H1 (cell line): Measurements from ENCODE around the gene UFSP2. TPM values are rescaled to one million over a fixed set of nuclear protein-coding genes. Genes with fewer than 3 reads are reported as not detected.

Experiments used
- CTCF ChIA-PET: fragments of 300-600 bp; sonication (Branson Sonifier 250); formaldehyde crosslinking; loops from one replicate; lab custom pipeline; 2021; ENCODE audit not compliant: partially characterized antibody; lab: Charles Lee
- POLR2A ChIA-PET: fragments of 300-600 bp; sonication (Branson Sonifier 250); formaldehyde crosslinking; loops from one replicate; lab custom pipeline; 2021; ENCODE audit warnings: inconsistent platforms; ENCODE audit not compliant: partially characterized antibody; lab: Charles Lee
- DNase-seq, 2 experiments: peaks; one replicate each; pipeline versions ENCODE4 v3.0.0 to v3.0.0-alpha.2; 2010 to 2022; ENCODE audit warnings: low spot score in 2 of 2, low read depth in 1 of 2, mixed read lengths in 1 of 2
- FAIRE-seq: peaks from 2 replicates; lab custom pipeline; 2011; peaks lifted over from hg19 to GRCh38; lab: Jason Lieb, UNC
- H2AFZ ChIP-seq: 2 replicates; pipeline ENCODE4 v1.8.1; 2012; ENCODE audit warnings: low read length, inconsistent platforms
- H2AK5ac ChIP-seq: 2 replicates; pipeline ENCODE4 v1.6.1; 2013; ENCODE audit warnings: low read depth, low read length
- H2BK120ac ChIP-seq: replicated peaks from 2 replicates; pipeline ENCODE3; 2013; ENCODE audit warnings: low read depth, low read length, inconsistent platforms
- H2BK12ac ChIP-seq: 2 replicates; pipeline ENCODE4 v1.6.1; 2013; ENCODE audit warnings: low read depth, low read length
- H2BK15ac ChIP-seq: 2 replicates; pipeline ENCODE4 v1.6.1; 2013; ENCODE audit warnings: low read length
- H2BK20ac ChIP-seq: 2 replicates; pipeline ENCODE4 v1.6.1; 2013; ENCODE audit warnings: low read length
- H2BK5ac ChIP-seq: 2 replicates; pipeline ENCODE4 v1.6.1; 2013; ENCODE audit warnings: low read depth, low read length
- H3K14ac ChIP-seq: 2 replicates; pipeline ENCODE4 v1.6.1; 2013; ENCODE audit warnings: inconsistent platforms; ENCODE audit not compliant: insufficient read length
- H3K18ac ChIP-seq: 2 replicates; pipeline ENCODE4 v1.6.1; 2013; ENCODE audit warnings: low read length; ENCODE audit errors: extremely low read depth
- H3K23ac ChIP-seq: 2 replicates; pipeline ENCODE4 v1.6.1; 2013; ENCODE audit warnings: inconsistent platforms; ENCODE audit not compliant: insufficient read length
- H3K23me2 ChIP-seq: 2 replicates; pipeline ENCODE4 v1.6.1; 2013; ENCODE audit warnings: low read depth, low read length
- H3K27ac ChIP-seq: 2 replicates; pipeline ENCODE4 v1.6.1; 2011; ENCODE audit warnings: low read depth, low read length, inconsistent platforms
- H3K27me3 ChIP-seq, 4 experiments: replicated peaks in 1 of 4; 1 replicate in 1 of 4; 2 replicates in 3 of 4; pipeline versions ENCODE4 v1.6.1 to v1.8.1; 2011 to 2013; ENCODE audit warnings: low read length in 3 of 4, mild to moderate bottlenecking in 3 of 4, inconsistent platforms in 2 of 4, mixed read lengths in 2 of 4, moderate library complexity in 1 of 4; ENCODE audit not compliant: control insufficient read depth in 3 of 4, insufficient read depth in 3 of 4; ENCODE audit errors: extremely low read depth in 1 of 4
- H3K36me3 ChIP-seq, 4 experiments: 2 replicates each; pipeline versions ENCODE4 v1.6.1 to v1.8.1; 2011 to 2013; ENCODE audit warnings: mild to moderate bottlenecking in 4 of 4, low read length in 3 of 4, moderate library complexity in 2 of 4, control low read depth in 1 of 4, inconsistent platforms in 1 of 4; ENCODE audit not compliant: insufficient read depth in 4 of 4, control insufficient read depth in 2 of 4
- H3K4ac ChIP-seq: replicated peaks from 2 replicates; pipeline ENCODE3; 2013; ENCODE audit warnings: low read length, low read depth, mixed read lengths, inconsistent platforms; ENCODE audit not compliant: insufficient read length
- H3K4me1 ChIP-seq, 4 experiments: replicated peaks in 1 of 4; 1 replicate in 1 of 4; 2 replicates in 3 of 4; pipeline versions ENCODE4 v1.6.1 to v1.8.1; 2011 to 2013; ENCODE audit warnings: low read length in 3 of 4, inconsistent platforms in 2 of 4, mixed read lengths in 1 of 4; ENCODE audit not compliant: insufficient read depth in 4 of 4, control insufficient read depth in 3 of 4
- H3K4me2 ChIP-seq, 2 experiments: 2 replicates each; pipeline versions ENCODE4 v1.6.1 to v1.8.1; 2011 to 2013; ENCODE audit warnings: low read depth in 2 of 2, low read length in 2 of 2, control low read depth in 1 of 2, inconsistent platforms in 1 of 2, mild to moderate bottlenecking in 1 of 2; ENCODE audit not compliant: insufficient read depth in 1 of 2
- H3K4me3 ChIP-seq, 4 experiments: fragments of 200-600, 300-600 bp in 1 of 4; sonication (generic), shearing (Covaris generic), sonication (Bioruptor Twin) in 1 of 4; 2 replicates each; pipeline versions ENCODE4 v1.5.1 to v1.8.1; 2011 to 2016; ENCODE audit warnings: low read length in 4 of 4, low read depth in 3 of 4, control low read depth in 2 of 4, inconsistent platforms in 2 of 4, mild to moderate bottlenecking in 2 of 4, mixed read lengths in 1 of 4, moderate library complexity in 1 of 4; ENCODE audit not compliant: insufficient read depth in 2 of 4; ENCODE audit errors: extremely low read depth in 1 of 4
- H3K56ac ChIP-seq: replicated peaks from 2 replicates; pipeline ENCODE3; 2013; ENCODE audit warnings: low read depth, mild to moderate bottlenecking, mixed read lengths, low read length, inconsistent platforms; ENCODE audit not compliant: insufficient read length
- H3K79me1 ChIP-seq: 2 replicates; pipeline ENCODE4 v1.6.1; 2013; ENCODE audit warnings: low read depth, low read length, control low read depth
- H3K79me2 ChIP-seq, 2 experiments: 2 replicates each; pipeline versions ENCODE4 v1.6.1 to v1.8.1; 2012 to 2013; ENCODE audit warnings: low read length in 2 of 2, mild to moderate bottlenecking in 2 of 2, inconsistent platforms in 1 of 2; ENCODE audit not compliant: insufficient read depth in 2 of 2, control insufficient read depth in 1 of 2
- H3K9ac ChIP-seq, 4 experiments: replicated peaks in 1 of 4; 1 replicate in 1 of 4; 2 replicates in 3 of 4; pipeline versions ENCODE4 v1.6.1 to v1.8.1; 2011 to 2013; ENCODE audit warnings: low read depth in 3 of 4, low read length in 3 of 4, control low read depth in 2 of 4, mild to moderate bottlenecking in 2 of 4, moderate library complexity in 2 of 4, inconsistent platforms in 1 of 4; ENCODE audit errors: extremely low read depth in 1 of 4
- H3K9me3 ChIP-seq, 2 experiments: 2 replicates each; pipeline versions ENCODE4 v1.6.1 to v1.8.1; 2012 to 2013; ENCODE audit warnings: mild to moderate bottlenecking in 2 of 2, moderate library complexity in 2 of 2, control low read depth in 1 of 2, inconsistent platforms in 1 of 2, low read depth in 1 of 2, low read length in 1 of 2, mixed read lengths in 1 of 2; ENCODE audit not compliant: insufficient read depth in 2 of 2
- H4K20me1 ChIP-seq, 2 experiments: replicated peaks in 1 of 2; 2 replicates each; pipeline versions ENCODE3 to v1.8.1; 2011 to 2013; ENCODE audit warnings: inconsistent platforms in 2 of 2, low read length in 2 of 2, mild to moderate bottlenecking in 1 of 2; ENCODE audit not compliant: insufficient read depth in 2 of 2, control insufficient read depth in 1 of 2
- H4K5ac ChIP-seq: 2 replicates; pipeline ENCODE4 v1.6.1; 2013; ENCODE audit warnings: low read length, low read depth, mixed read lengths, inconsistent platforms; ENCODE audit not compliant: insufficient read length
- H4K8ac ChIP-seq: 2 replicates; pipeline ENCODE4 v1.8.0; 2013; ENCODE audit warnings: mild to moderate bottlenecking, moderate library complexity, low read length, inconsistent platforms; ENCODE audit not compliant: insufficient read depth; ENCODE audit errors: extremely low read depth
- H4K91ac ChIP-seq: replicated peaks from 2 replicates; pipeline ENCODE3; 2013; ENCODE audit warnings: low read length, mixed read lengths, inconsistent platforms; ENCODE audit not compliant: insufficient read length
- CEBPB ChIP-seq: IDR thresholded peaks from 2 replicates; pipeline ENCODE4 v1.6.1; 2012; ENCODE audit warnings: low read depth, low read length
- EGR1 ChIP-seq: IDR thresholded peaks from 2 replicates; pipeline ENCODE4 v1.6.1; 2011; ENCODE audit warnings: low read depth, low read length, borderline replicate concordance
- GTF2F1 ChIP-seq: IDR thresholded peaks from 2 replicates; pipeline ENCODE4 v1.6.1; 2012; ENCODE audit warnings: low read depth, low read length, improper control_type of control experiment, borderline replicate concordance
- HDAC6 ChIP-seq: IDR thresholded peaks from one replicate; pipeline ENCODE4 v1.7.1; 2012; ENCODE audit warnings: low read depth, mild to moderate bottlenecking, inconsistent platforms, low read length, moderate library complexity
- KDM4A ChIP-seq: IDR thresholded peaks from one replicate; pipeline ENCODE4 v1.7.1; 2012; ENCODE audit warnings: low read depth, mild to moderate bottlenecking, moderate library complexity, low read length, inconsistent platforms; ENCODE audit not compliant: severe bottlenecking
- KDM5A ChIP-seq: fragments of 200-600 bp; IDR thresholded peaks from 2 replicates; pipeline ENCODE4 v1.7.1; 2012; ENCODE audit warnings: mild to moderate bottlenecking, low read length, inconsistent platforms, mixed read lengths
- SP1 ChIP-seq: IDR thresholded peaks from 2 replicates; pipeline ENCODE4 v1.6.1; 2011; ENCODE audit warnings: low read depth, low read length
- SRF ChIP-seq: IDR thresholded peaks from 2 replicates; pipeline ENCODE4 v1.6.1; 2011; ENCODE audit warnings: mild to moderate bottlenecking, low read depth, low read length, moderate library complexity
- YY1 ChIP-seq: IDR thresholded peaks from 2 replicates; pipeline ENCODE4 v1.6.1; 2011; ENCODE audit warnings: low read depth, mild to moderate bottlenecking, low read length
- WGBS, 2 experiments: shearing (Covaris generic) in 1 of 2; methylation state at CpG; one replicate each; pipeline versions ENCODE4 v1.1.6 to v1.1.7; 2013 to 2015; ENCODE audit warnings: low lambda C conversion rate in 2 of 2, mixed read lengths in 2 of 2, inconsistent platforms in 1 of 2, low coverage in 1 of 2, missing lambda C conversion rate in 1 of 2; ENCODE audit not compliant: insufficient replicate concordance in 2 of 2, insufficient coverage in 1 of 2, insufficient read length in 1 of 2; ENCODE audit errors: extremely low coverage in 1 of 2, missing lambda C conversion rate in 1 of 2; 5-methylcytosine and 5-hydroxymethylcytosine counted together
- polyA plus RNA-seq, 7 experiments: library from polyadenylated mRNA; depleted of rRNA in 3 of 7; stranded (reverse) in 5 of 7; unstranded in 2 of 7; fragments of >200 nt in 5 of 7; fragments of 200-250 nt in 2 of 7; gene quantifications; 1 replicate in 5 of 7; 2 replicates in 1 of 7; 4 replicates in 1 of 7; pipeline versions ENCODE4 v1.2.1 to v1.2.3, GENCODE V29; 2011 to 2013; ENCODE audit warnings: missing spikeins in 2 of 7, mixed read lengths in 2 of 7
- total RNA-seq: library from RNA; stranded (reverse); fragmentation: NEBNext Ultra II Directional; extraction: Animal tissue kit (Norgen Biotek cat#: 25700); gene quantifications from 2 replicates; pipeline ENCODE4 v1.2.1, GENCODE V29; 2021
- TF ChIP-seq, protein P1 (sequence below), 3 experiments: IDR thresholded peaks; 1 replicate in 2 of 3; 2 replicates in 1 of 3; pipeline versions ENCODE4 v1.5.1 to v1.6.1; 2011; ENCODE audit warnings: low read length in 3 of 3, mild to moderate bottlenecking in 3 of 3, inconsistent platforms in 2 of 3, low read depth in 1 of 3, moderate library complexity in 1 of 3; ENCODE audit not compliant: insufficient read depth in 1 of 3; ENCODE audit errors: control extremely low read depth in 1 of 3

UFSP2 gene
- total and polyA plus RNA-seq, 2 of the 8 experiments (the other 6 are each of a cell fraction or from before 2014, with no cell fraction given), result 22.9 to 26.0 TPM

GRCh38 chr4:185405296-185405999, 20.3 kb downstream of the UFSP2 start:
- Histone ChIP-seq H3K79me1 (no peaks in the 10 kb centered on the region), H2BK120ac (no peak overlapping the region), H2BK5ac (no peak overlapping the region), H2BK12ac (no peak overlapping the region), H4K20me1 (no peaks in the 10 kb centered on the region), H2BK20ac (no peak overlapping the region), H3K56ac (no peak overlapping the region), H3K9ac (no peak overlapping the region), H3K4me3 (no peak overlapping the region), H3K4ac (no peak overlapping the region), H3K18ac (no peak overlapping the region), H3K79me2 (no peaks in the 10 kb centered on the region), H3K23ac (no peak overlapping the region), H4K91ac (no peak overlapping the region), H2AK5ac (no peak overlapping the region), H3K4me2 (no peak overlapping the region), H3K23me2 (no peaks in the 10 kb centered on the region), H4K5ac (no peak overlapping the region), H3K27ac (no peak overlapping the region), H2AFZ (no peak overlapping the region), H3K14ac (no peak overlapping the region), H3K36me3 (peaks cover 0 to 33% (median 8%) of the 10 kb centered on the region in 4 experiments; a peak in 5 of 8 replicates), H4K8ac (no peak overlapping the region), H3K9me3 (no peaks in the 10 kb centered on the region; a peak in 1 of 4 replicates), H3K27me3 (no peaks in the 10 kb centered on the region), H3K4me1 (no peaks in the 10 kb centered on the region), H2BK15ac (no peak overlapping the region)
- CTCF ChIA-PET, result interaction anchor here (0.6 to 1.1 kb wide), 2 partner anchors 192 to 731 kb away, joined by 3 read pairs; no protein-coding TSS in a partner anchor
- POLR2A ChIA-PET, result interaction anchor here (1.5 to 2.1 kb wide), 3 partner anchors 9 to 26 kb away, joined by 3 to 14 read pairs (median 3); partner anchors contain the start of genes ANKRD37 and LRP2BP
- 91% methylated on average over 6 of the region's 6 CpGs; no CpG with 5 or more reads in 1 of the 2 experiments for WGBS, 2 experiments
- FAIRE-seq, result no peak
- DNase-seq, result no peak
- TF ChIP-seq SRF (no peak), KDM5A (no peak), GTF2F1 (no peak), YY1 (no peak), SP1 (no peak), EGR1 (no peak), HDAC6 (no peak), CEBPB (no peak), KDM4A (no peak)
- TF ChIP-seq, protein P1, sequence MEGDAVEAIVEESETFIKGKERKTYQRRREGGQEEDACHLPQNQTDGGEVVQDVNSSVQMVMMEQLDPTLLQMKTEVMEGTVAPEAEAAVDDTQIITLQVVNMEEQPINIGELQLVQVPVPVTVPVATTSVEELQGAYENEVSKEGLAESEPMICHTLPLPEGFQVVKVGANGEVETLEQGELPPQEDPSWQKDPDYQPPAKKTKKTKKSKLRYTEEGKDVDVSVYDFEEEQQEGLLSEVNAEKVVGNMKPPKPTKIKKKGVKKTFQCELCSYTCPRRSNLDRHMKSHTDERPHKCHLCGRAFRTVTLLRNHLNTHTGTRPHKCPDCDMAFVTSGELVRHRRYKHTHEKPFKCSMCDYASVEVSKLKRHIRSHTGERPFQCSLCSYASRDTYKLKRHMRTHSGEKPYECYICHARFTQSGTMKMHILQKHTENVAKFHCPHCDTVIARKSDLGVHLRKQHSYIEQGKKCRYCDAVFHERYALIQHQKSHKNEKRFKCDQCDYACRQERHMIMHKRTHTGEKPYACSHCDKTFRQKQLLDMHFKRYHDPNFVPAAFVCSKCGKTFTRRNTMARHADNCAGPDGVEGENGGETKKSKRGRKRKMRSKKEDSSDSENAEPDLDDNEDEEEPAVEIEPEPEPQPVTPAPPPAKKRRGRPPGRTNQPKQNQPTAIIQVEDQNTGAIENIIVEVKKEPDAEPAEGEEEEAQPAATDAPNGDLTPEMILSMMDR (IDR thresholded peaks at IDR 0.05; ENCODE audit: control extremely low read depth in 1 of 3, insufficient read depth in 1 of 3, low read depth in 1 of 3, low read length in 3 of 3), result no peak
